Lung (tissue), 12 donors: ENCODE measurements around the gene ZNF286A. TPM values are rescaled to one million over a fixed set of nuclear protein-coding genes. Genes with fewer than 3 reads are reported as not detected.
"Not testable (repeated sequence)": the region's sequence is repeated elsewhere in the genome, so short reads cannot be mapped to it uniquely, and the experiment has no call there.

Experiments used
- ATAC-seq: fragments of 200-7000 bp; cut with Tn5 transposase; one replicate; pipeline ENCODE4 v1.9.1; 2020; ENCODE audit warnings: moderate number of reproducible peaks; ENCODE audit not compliant: insufficient read depth, low FRiP score
- DNase-seq, 3 donors: peaks; one replicate each; pipeline ENCODE4 v3.0.0-alpha.2; 2013 to 2017
- H3K27ac ChIP-seq, 2 donors: one replicate each; pipeline ENCODE4 v1.5.1; 2013; ENCODE audit warnings: mild to moderate bottlenecking in 2 of 2, moderate library complexity in 2 of 2, control low read depth in 1 of 2, inconsistent platforms in 1 of 2, low read depth in 1 of 2, low read length in 1 of 2
- H3K27me3 ChIP-seq, 3 donors: one replicate each; pipeline ENCODE4 v1.5.1; 2013; ENCODE audit warnings: low read length in 2 of 3; ENCODE audit not compliant: control insufficient read depth in 3 of 3, insufficient read depth in 3 of 3
- H3K36me3 ChIP-seq, 4 donors: one replicate each; pipeline ENCODE4 v1.5.1; 2013; ENCODE audit warnings: low read length in 4 of 4, mild to moderate bottlenecking in 1 of 4, moderate library complexity in 1 of 4; ENCODE audit not compliant: control insufficient read depth in 4 of 4, insufficient read depth in 4 of 4
- H3K4me1 ChIP-seq, 5 donors: one replicate each; pipeline ENCODE4 v1.5.1; 2013; ENCODE audit warnings: low read length in 5 of 5, mild to moderate bottlenecking in 2 of 5, moderate library complexity in 1 of 5; ENCODE audit not compliant: control insufficient read depth in 5 of 5, insufficient read depth in 5 of 5
- H3K4me3 ChIP-seq: one replicate; pipeline ENCODE4 v1.5.1; 2013; ENCODE audit warnings: mild to moderate bottlenecking, control low read depth, moderate library complexity
- H3K9ac ChIP-seq, 2 donors: one replicate each; pipeline ENCODE4 v1.5.1; 2013; ENCODE audit warnings: low read length in 2 of 2, control low read depth in 1 of 2; ENCODE audit not compliant: insufficient read depth in 1 of 2
- H3K9me3 ChIP-seq, 4 donors: one replicate each; pipeline ENCODE4 v1.5.1; 2013; ENCODE audit warnings: low read length in 3 of 4, mild to moderate bottlenecking in 1 of 4, moderate library complexity in 1 of 4; ENCODE audit not compliant: control insufficient read depth in 4 of 4, insufficient read depth in 3 of 4
- WGBS, 2 donors: extraction: QIAGEN DNeasy Blood & Tissue Kit; methylation state at CpG; one replicate each; pipeline ENCODE4 v1.1.7; 2013; 5-methylcytosine and 5-hydroxymethylcytosine counted together
- polyA plus RNA-seq, 2 donors: library from polyadenylated mRNA; stranded (reverse); fragments of 200-250 nt; gene quantifications; one replicate each; pipeline ENCODE4 v1.2.1, GENCODE V29; 2013
- total RNA-seq, 2 donors: library from RNA; depleted of rRNA in 1 of 2; stranded (reverse); fragments of >200 nt in 1 of 2; gene quantifications; one replicate each; pipeline ENCODE4 v1.2.1, GENCODE V29; 2014 to 2021
- TF ChIP-seq, protein P1 (sequence below): IDR thresholded peaks from 2 replicates; pipeline ENCODE4 v1.5.1; 2012; ENCODE audit warnings: mild to moderate bottlenecking; ENCODE audit errors: control extremely low read depth, extremely low read depth
- donor health status: control.
- donor health status: control.
- donor health status: Bipolar disorder and iron deficiency.
- donor health status: healthy.
- donor health status: DM: yes; HTN: yes; CAD: no.

Gene ZNF286A
- total and polyA plus RNA-seq, 4 donors = 3.8 to 25.8 (median 7.3) TPM

DNA sequence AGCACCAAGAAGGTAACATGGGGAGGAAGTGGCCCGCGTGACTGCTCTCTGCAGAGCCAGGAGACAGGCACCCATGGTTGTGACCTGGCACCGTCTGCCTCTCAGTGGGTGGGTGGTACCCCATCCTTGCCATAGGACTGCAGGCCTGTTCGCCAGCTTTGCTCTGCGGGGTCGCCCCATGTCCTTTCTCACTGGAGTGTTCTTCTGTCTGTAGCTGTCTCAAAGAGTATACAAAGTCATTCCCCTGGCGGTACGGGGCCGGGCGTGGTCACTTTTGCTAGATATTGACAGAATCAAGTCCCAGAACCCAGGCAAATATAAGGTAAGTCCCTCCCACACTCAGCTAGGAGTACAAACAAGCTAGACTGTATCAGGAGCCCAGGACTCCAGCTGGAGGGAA, 38.5 kb downstream of the ZNF286A start:
- ATAC-seq (no peak), DNase-seq (no peak)
- Histone ChIP-seq H3K9ac (no peak overlapping the region), H3K4me1 (peaks cover 0 to 4% (median 0%) of the 10 kb centered on the region in 5 donors), H3K27ac (no peak overlapping the region), H3K36me3 (no peaks in the 10 kb centered on the region), H3K4me3 (no peak overlapping the region), H3K9me3 (peaks cover 0 to 3% (median 0%) of the 10 kb centered on the region in 4 donors), H3K27me3 (no peaks in the 10 kb centered on the region)
- 88 to 94% methylated on average over 10 of the region's 10 CpGs for WGBS, 2 donors
- TF ChIP-seq, protein P1, sequence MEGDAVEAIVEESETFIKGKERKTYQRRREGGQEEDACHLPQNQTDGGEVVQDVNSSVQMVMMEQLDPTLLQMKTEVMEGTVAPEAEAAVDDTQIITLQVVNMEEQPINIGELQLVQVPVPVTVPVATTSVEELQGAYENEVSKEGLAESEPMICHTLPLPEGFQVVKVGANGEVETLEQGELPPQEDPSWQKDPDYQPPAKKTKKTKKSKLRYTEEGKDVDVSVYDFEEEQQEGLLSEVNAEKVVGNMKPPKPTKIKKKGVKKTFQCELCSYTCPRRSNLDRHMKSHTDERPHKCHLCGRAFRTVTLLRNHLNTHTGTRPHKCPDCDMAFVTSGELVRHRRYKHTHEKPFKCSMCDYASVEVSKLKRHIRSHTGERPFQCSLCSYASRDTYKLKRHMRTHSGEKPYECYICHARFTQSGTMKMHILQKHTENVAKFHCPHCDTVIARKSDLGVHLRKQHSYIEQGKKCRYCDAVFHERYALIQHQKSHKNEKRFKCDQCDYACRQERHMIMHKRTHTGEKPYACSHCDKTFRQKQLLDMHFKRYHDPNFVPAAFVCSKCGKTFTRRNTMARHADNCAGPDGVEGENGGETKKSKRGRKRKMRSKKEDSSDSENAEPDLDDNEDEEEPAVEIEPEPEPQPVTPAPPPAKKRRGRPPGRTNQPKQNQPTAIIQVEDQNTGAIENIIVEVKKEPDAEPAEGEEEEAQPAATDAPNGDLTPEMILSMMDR = no peak

GRCh38 chr17:15739259-15739658, 39.7 kb downstream of the ZNF286A start:
- H3K4me1 ChIP-seq, ATAC-seq, H3K4me3 ChIP-seq, H3K27me3 ChIP-seq, DNase-seq, H3K27ac ChIP-seq, H3K36me3 ChIP-seq, H3K9ac ChIP-seq, H3K9me3 ChIP-seq: not testable (repeated sequence)
- 91 to 93% methylated on average over 10 of the region's 11 CpGs for WGBS, 2 donors

GRCh38 chr17:15740041-15740440, 40.5 kb downstream of the ZNF286A start:
- H3K9ac ChIP-seq, H3K4me1 ChIP-seq, DNase-seq, H3K27ac ChIP-seq, ATAC-seq, H3K27me3 ChIP-seq, H3K9me3 ChIP-seq, H3K4me3 ChIP-seq, H3K36me3 ChIP-seq: not testable (repeated sequence)
- WGBS, 2 donors = 62 to 74% methylated on average over 8 of the region's 8 CpGs

DNA sequence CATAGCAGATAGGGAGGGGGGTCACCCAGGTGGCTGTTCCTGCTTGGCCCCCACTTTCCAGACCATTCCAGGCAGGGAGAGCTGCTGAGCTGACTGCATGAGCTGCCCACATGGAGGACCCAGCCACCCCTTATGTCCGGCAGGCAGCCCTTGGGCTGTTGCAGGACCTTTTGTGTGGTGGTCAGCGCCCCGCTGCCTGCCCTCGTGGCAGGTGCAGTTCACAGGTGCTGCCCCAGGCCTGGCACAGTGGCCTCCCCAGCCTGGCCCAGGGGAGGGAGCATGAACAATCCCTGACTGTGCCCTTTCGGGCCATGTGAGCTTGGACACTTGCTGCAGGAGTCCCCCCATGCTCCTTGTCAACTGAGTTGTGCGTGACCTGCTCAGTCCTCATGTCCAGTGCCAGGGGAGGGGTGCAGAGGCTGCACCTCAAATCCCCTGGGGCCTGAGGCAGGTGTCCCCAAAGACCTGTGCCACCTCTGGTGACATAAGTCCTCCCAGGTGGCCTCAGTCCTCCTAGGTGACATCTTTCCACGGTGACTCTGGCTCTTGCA, 41.1 kb downstream of the ZNF286A start:
- Histone ChIP-seq H3K4me1 (peaks cover 0 to 6% (median 0%) of the 10 kb centered on the region in 5 donors), H3K9me3 (peaks cover 0 to 3% (median 0%) of the 10 kb centered on the region in 4 donors), H3K4me3 (no peak overlapping the region), H3K36me3 (no peaks in the 10 kb centered on the region), H3K27me3 (no peaks in the 10 kb centered on the region), H3K27ac (no peak overlapping the region), H3K9ac (no peak overlapping the region)
- no peak for ATAC-seq
- 97% methylated on average over 7 of the region's 7 CpGs for WGBS, 2 donors
- DNase-seq = no peak
- TF ChIP-seq, protein P1 = no peak
